GM23338 (cell line): ENCODE results near the gene MALRD1. TPM values are rescaled to one million over a fixed set of nuclear protein-coding genes. Genes with fewer than 3 reads are reported as not detected.

ENCODE experiments used
- ATAC-seq: fragments of 200-7000 bp; cut with Tn5 transposase; 3 replicates; pipeline ENCODE4 v1.9.1; 2020
- DNase-seq: peaks from one replicate; pipeline ENCODE4 v3.0.0-alpha.2; 2015; ENCODE audit warnings: low spot score
- H2AFZ ChIP-seq: fragments of 200-600 bp; sonication (generic); 2 replicates; pipeline ENCODE4 v1.8.0; 2016; ENCODE audit warnings: antibody characterized with exemption, mild to moderate bottlenecking, moderate library complexity
- H3F3A ChIP-seq: fragments of 200-600 bp; sonication (generic); replicated peaks from 2 replicates; pipeline ENCODE4 v1.8.0; 2017; ENCODE audit warnings: antibody characterized with exemption, mixed run types, low read depth
- H3K27ac ChIP-seq: fragments of 200-600 bp; sonication (generic); 2 replicates; pipeline ENCODE4 v1.6.1; 2016; ENCODE audit warnings: low read depth
- H3K27me3 ChIP-seq: fragments of 200-600 bp; sonication (generic); 2 replicates; pipeline ENCODE4 v1.8.0; 2016; ENCODE audit warnings: mild to moderate bottlenecking, mixed run types, moderate library complexity; ENCODE audit not compliant: insufficient read depth
- H3K36me3 ChIP-seq: fragments of 200-600 bp; sonication (generic); 2 replicates; pipeline ENCODE4 v1.8.0; 2016; ENCODE audit warnings: mild to moderate bottlenecking; ENCODE audit not compliant: insufficient read depth
- H3K4me1 ChIP-seq: fragments of 200-600 bp; sonication (generic); 2 replicates; pipeline ENCODE4 v1.8.0; 2016; ENCODE audit warnings: mild to moderate bottlenecking, moderate library complexity; ENCODE audit not compliant: insufficient read depth
- H3K4me2 ChIP-seq: fragments of 200-600 bp; sonication (generic); 2 replicates; pipeline ENCODE4 v1.7.1; 2017; ENCODE audit warnings: mixed run types
- H3K4me3 ChIP-seq: fragments of 200-600 bp; sonication (generic); 2 replicates; pipeline ENCODE4 v1.6.1; 2016; ENCODE audit warnings: mixed run types
- H3K79me2 ChIP-seq: fragments of 200-600 bp; sonication (generic); replicated peaks from 2 replicates; pipeline ENCODE4 v1.8.0; 2017; ENCODE audit warnings: mild to moderate bottlenecking; ENCODE audit not compliant: insufficient read depth
- H3K9me2 ChIP-seq: fragments of 200-600 bp; sonication (generic); 2 replicates; pipeline ENCODE4 v1.8.0; 2017; ENCODE audit not compliant: insufficient read depth
- H4K20me1 ChIP-seq: fragments of 200-600 bp; sonication (generic); replicated peaks from 2 replicates; pipeline ENCODE4 v1.8.0; 2017; ENCODE audit warnings: mild to moderate bottlenecking; ENCODE audit not compliant: insufficient read depth
- H3K27ac Mint-ChIP-seq: 2 replicates; pipeline ENCODE4 v1.8.0; 2020; ENCODE audit warnings: inconsistent platforms, mild to moderate bottlenecking, moderate library complexity, mixed read lengths
- H3K27me3 Mint-ChIP-seq: 3 replicates; pipeline ENCODE4 v1.8.0; 2022; ENCODE audit warnings: low read depth, mild to moderate bottlenecking, moderate library complexity, mixed read lengths, inconsistent platforms; ENCODE audit not compliant: insufficient read depth, poor library complexity
- H3K36me3 Mint-ChIP-seq: 3 replicates; pipeline ENCODE4 v1.8.0; 2021; ENCODE audit warnings: low read depth, mild to moderate bottlenecking, inconsistent platforms, moderate library complexity, mixed read lengths
- H3K4me1 Mint-ChIP-seq: 3 replicates; pipeline ENCODE4 v1.8.0; 2020; ENCODE audit warnings: mild to moderate bottlenecking, inconsistent platforms, mixed read lengths
- H3K4me3 Mint-ChIP-seq: 3 replicates; pipeline ENCODE4 v1.8.0; 2021; ENCODE audit warnings: moderate library complexity, mild to moderate bottlenecking, inconsistent platforms, mixed read lengths
- H3K9me3 Mint-ChIP-seq: 3 replicates; pipeline ENCODE4 v1.8.0; 2020; ENCODE audit warnings: moderate library complexity, mild to moderate bottlenecking, inconsistent platforms, mixed read lengths
- CTCF ChIP-seq, 2 experiments: fragments of 200-600 bp in 1 of 2; sonication (generic) in 1 of 2; conservative IDR thresholded peaks; 2 replicates each; pipeline versions ENCODE4 v1.5.1 to v1.6.1; 2016 to 2017; ENCODE audit warnings: antibody characterized with exemption in 2 of 2, low read depth in 2 of 2, mild to moderate bottlenecking in 2 of 2, moderate library complexity in 1 of 2
- EZH2 ChIP-seq: fragments of 200-600 bp; sonication (generic); IDR thresholded peaks from one replicate; pipeline ENCODE4 v1.8.0; 2017; ENCODE audit warnings: antibody characterized with exemption, mild to moderate bottlenecking, low read depth; ENCODE audit not compliant: unreplicated experiment
- JUNB ChIP-seq: IDR thresholded peaks from one replicate; pipeline ENCODE4 v1.6.1; 2016; ENCODE audit warnings: antibody characterized with exemption; ENCODE audit not compliant: unreplicated experiment
- POLR2AphosphoS5 ChIP-seq: IDR thresholded peaks from 2 replicates; pipeline ENCODE4 v1.6.1; 2016; ENCODE audit warnings: antibody characterized with exemption, low read depth
- REST ChIP-seq: IDR thresholded peaks from one replicate; pipeline ENCODE4 v1.6.1; 2018; ENCODE audit warnings: antibody characterized with exemption; ENCODE audit not compliant: unreplicated experiment
- STAT1 ChIP-seq: IDR thresholded peaks from one replicate; pipeline ENCODE4 v1.6.1; 2016; ENCODE audit warnings: antibody characterized with exemption; ENCODE audit not compliant: unreplicated experiment
- ZNF114 ChIP-seq: fragments of 250-450 bp; sonication (Bioruptor Pico); IDR thresholded peaks from 2 replicates; pipeline ENCODE4 v1.5.0; 2020; ENCODE audit warnings: mild to moderate bottlenecking, moderate library complexity
- ZNF331 ChIP-seq: fragments of 250-450 bp; sonication (Bioruptor Pico); IDR thresholded peaks from 2 replicates; pipeline ENCODE4 v1.5.0; 2020; ENCODE audit warnings: low read depth, mild to moderate bottlenecking, moderate library complexity
- ZNF462 ChIP-seq: fragments of 250-450 bp; sonication (Bioruptor Pico); IDR thresholded peaks from 2 replicates; pipeline ENCODE4 v1.5.0; 2020; ENCODE audit warnings: mild to moderate bottlenecking, moderate library complexity
- polyA plus RNA-seq: library from polyadenylated mRNA; unstranded; fragments of >200 nt; fragmentation: Nextera tagmentation; extraction: Ambion mirVana; gene quantifications from 2 replicates; pipeline ENCODE4 v1.2.1, GENCODE V29; 2016
- total RNA-seq: library from RNA; depleted of rRNA; stranded (reverse); fragments of >200 nt; shearing (Covaris generic); gene quantifications from 2 replicates; pipeline ENCODE4 v1.2.3, GENCODE V29; 2014
- TF ChIP-seq, protein P1 (sequence below): IDR thresholded peaks from 2 replicates; pipeline ENCODE4 v1.6.1; 2016; ENCODE audit warnings: antibody characterized with exemption

Gene MALRD1
- total and polyA plus RNA-seq, 2 experiments from 2014 or later, result 0.42 to 1.9 TPM

- Histone ChIP-seq H3K27ac (no peak overlapping the region), H4K20me1 (no peaks in the 10 kb centered on the region), H3K27me3 (no peaks in the 10 kb centered on the region), H2AFZ (no peak overlapping the region), H3K4me2 (no peak overlapping the region), H3K4me1 (0 out of 2 replicates have a peak, but pooled peaks cover 5% of the 10 kb centered on the region), H3F3A (no peaks in the 10 kb centered on the region), H3K9me2 (no peaks in the 10 kb centered on the region), H3K4me3 (no peak overlapping the region), H3K36me3 (no peaks in the 10 kb centered on the region), H3K79me2 (no peaks in the 10 kb centered on the region)
- no peak for DNase-seq
- H3K36me3 Mint-ChIP-seq, result no peaks in the 10 kb centered on the region
- H3K4me3 Mint-ChIP-seq, result no peak overlapping the region
- TF ChIP-seq ZNF114 (CRISPR knock-in tag), result no peak
- no peak for TF ChIP-seq EZH2
- TF ChIP-seq, protein P1, sequence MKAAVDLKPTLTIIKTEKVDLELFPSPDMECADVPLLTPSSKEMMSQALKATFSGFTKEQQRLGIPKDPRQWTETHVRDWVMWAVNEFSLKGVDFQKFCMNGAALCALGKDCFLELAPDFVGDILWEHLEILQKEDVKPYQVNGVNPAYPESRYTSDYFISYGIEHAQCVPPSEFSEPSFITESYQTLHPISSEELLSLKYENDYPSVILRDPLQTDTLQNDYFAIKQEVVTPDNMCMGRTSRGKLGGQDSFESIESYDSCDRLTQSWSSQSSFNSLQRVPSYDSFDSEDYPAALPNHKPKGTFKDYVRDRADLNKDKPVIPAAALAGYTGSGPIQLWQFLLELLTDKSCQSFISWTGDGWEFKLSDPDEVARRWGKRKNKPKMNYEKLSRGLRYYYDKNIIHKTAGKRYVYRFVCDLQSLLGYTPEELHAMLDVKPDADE, result no peak
- no peak for TF ChIP-seq CTCF (conservative IDR thresholded peaks at IDR 0.05; ENCODE audit: low read depth in 2 of 2)
- TF ChIP-seq ZNF462 (CRISPR knock-in tag), result no peak
- no peak for TF ChIP-seq ZNF331 (CRISPR knock-in tag)
- no peak for TF ChIP-seq STAT1
- no peak for TF ChIP-seq POLR2AphosphoS5
- no peak for TF ChIP-seq REST
- TF ChIP-seq JUNB, result no peak
- no peaks in the 10 kb centered on the region for H3K27me3 Mint-ChIP-seq
- H3K27ac Mint-ChIP-seq, result no peak overlapping the region
- peaks cover 3% of the 10 kb centered on the region; the same call in 2 of the 3 replicates for H3K4me1 Mint-ChIP-seq
- no peaks in the 10 kb centered on the region for H3K9me3 Mint-ChIP-seq
- ATAC-seq, result no peak
Measured at GRCh38 chr10:19169684-19170083, 121.1 kb downstream of the MALRD1 start.
